GM21360 (cell line): ENCODE results near the gene MRPS18A.
"Not testable (repeated sequence)": the region's sequence is repeated elsewhere in the genome, so short reads cannot be mapped to it uniquely, and the experiment has no call there.

Experiments used
- ATAC-seq: cut with Tn5 transposase; IDR thresholded peaks from one replicate; pipeline ENCODE4 v1.9.1; 2021; ENCODE audit warnings: mild to moderate bottlenecking, moderate library complexity; ENCODE audit not compliant: unreplicated experiment

The MRPS18A gene

DNA sequence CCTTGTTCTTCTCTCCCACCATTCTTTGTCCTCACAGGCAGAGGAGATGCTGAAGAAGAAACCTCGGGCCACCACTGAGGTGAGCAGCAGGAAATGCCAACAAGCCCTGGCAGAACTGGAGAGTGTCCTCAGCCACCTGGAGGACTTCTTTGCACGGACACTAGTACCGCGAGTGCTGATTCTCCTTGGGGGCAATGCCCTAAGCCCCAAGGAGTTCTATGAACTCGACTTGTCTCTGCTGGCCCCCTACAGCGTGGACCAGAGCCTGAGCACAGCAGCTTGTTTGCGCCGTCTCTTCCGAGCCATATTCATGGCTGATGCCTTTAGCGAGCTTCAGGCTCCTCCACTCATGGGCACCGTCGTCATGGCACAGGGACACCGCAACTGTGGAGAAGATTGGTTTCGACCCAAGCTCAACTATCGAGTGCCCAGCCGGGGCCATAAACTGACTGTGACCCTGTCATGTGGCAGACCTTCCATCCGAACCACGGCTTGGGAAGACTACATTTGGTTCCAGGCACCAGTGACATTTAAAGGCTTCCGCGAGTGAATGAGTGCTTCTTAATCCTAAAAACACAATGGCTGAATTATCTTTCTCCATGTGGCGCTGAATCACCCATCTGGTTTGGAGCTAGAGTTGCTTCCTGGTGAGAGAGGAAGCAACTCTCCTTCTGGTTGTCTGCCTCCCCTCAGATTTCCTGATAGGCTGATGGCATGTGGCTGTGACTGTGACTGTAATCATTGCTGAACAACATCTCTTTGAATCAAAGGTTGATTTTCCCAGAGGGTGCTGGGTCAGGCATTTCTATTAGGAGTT lies 47.4 kb downstream of the MRPS18A start:
- no peak for ATAC-seq

DNA sequence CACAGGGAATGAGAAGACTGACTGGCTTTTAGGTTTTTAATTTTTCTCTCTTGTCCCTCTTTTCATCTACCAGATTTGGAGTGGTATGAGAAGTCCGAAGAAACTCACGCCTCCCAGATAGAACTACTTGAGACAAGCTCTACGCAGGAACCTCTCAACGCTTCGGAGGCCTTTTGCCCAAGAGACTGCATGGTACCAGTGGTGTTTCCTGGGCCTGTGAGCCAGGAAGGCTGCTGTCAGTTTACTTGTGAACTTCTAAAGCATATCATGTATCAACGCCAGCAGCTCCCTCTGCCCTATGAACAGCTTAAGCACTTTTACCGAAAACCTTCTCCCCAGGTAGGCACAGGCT lies 51.3 kb downstream of the MRPS18A start:
- no peak for ATAC-seq

DNA sequence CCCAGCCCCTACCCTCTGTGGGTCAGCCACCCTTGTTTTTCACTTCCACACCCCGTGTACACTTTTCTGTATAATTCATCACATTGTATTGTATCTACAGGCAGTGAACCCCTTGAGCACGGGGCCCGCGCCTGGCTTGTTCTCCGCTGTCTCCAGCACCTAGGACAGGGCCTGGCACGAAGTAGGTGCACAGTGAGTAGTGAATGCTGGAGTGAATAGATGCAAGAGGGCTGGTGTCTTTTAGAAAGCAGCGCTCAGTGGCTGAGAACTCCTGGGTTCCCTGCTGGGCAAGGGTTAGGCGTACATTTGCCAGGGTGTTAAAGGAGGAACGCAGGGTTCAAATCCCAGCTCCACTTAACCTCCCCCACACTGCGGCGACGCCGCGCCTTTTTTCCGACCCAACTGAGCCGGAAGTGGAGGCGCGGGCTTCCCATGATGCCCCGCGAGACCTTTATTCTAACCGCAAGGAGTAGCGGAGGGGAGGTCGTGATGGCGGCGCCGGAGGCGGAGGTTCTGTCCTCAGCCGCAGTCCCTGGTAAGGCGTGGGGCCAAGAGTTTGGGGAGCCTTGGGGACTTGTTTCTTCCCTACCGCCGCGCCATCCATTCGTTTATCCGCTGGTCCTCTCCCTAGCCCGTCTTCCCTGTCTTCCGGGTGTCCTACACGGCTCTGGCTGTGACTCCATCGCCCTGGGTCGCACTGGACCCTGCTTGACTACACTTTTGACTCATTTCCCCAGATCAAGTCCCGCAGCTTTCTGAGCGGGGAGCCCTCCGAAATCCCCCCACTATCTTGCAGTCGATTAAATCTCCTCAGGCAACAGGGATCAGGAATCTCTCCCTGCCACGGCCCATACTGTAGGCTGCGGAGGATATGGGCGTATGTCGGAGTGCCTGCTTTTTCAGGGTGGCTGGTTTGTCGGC lies 51.9 kb downstream of the MRPS18A start, which contains the start of gene MAD2L1BP:
MAD2L1BP (plus strand) TSS at position 454 of the 921 bp plus-strand sequence; CDS start at position 490, 36 bp downstream.
- peak; percentile 70 for ATAC-seq

- no peak for ATAC-seq
Measured at GRCh38 chr6:43634702-43635303, 52.8 kb downstream of the MRPS18A start.

GRCh38 chr6:43633002-43633401 lies 54.6 kb downstream of the MRPS18A start:
- ATAC-seq, result not testable (repeated sequence)

GRCh38 chr6:43630980-43631619 lies 56.5 kb downstream of the MRPS18A start:
- no peak for ATAC-seq

DNA sequence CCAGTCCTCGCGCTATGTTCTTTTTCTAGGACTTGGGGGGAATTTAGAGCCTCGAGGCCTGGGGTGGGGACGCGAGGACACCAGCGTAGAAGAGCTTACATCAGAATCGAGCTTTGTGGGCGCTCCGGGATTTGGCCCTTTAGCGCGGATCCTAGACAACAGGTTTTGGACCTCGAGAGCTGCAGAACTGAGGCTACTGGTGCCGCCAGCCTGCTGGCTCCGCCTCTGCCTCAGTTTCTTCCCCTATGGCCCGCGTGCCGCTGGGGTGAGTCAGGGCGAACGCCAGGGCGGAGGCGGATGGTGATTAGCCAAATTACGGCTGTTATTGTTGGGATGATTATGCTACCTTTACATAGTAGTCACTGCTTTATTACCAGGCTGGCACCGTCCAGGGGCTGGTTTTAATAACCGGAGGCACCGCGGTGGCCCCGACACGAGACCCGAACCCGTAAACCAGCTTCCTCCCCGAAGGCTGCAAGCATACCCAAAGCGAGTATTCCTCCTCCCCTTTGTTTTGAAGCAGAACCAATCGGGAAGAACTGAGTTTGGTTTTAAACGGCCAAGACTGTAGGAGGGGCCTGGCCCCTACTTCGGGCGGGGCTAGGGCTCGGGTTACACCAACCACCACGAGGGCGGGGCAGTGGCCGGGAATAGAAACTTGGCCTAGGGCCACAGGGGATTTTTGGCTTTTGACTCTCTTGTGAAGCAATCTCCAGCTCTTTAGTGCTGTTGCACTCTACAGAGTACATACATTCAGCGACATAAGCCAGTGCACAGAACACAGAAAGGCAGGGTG lies 57.9 kb downstream of the MRPS18A start:
- peak; percentile 67 for ATAC-seq

GRCh38 chr6:43629104-43629504 lies 58.5 kb downstream of the MRPS18A start, which contains the start of gene GTPBP2:
TSS of gene GTPBP2 (minus strand) at chr6:43629264. CDS start at chr6:43629162, 102 bp downstream.
- ATAC-seq, result peak; percentile 73

GRCh38 chr6:43628393-43629103 lies 59.0 kb downstream of the MRPS18A start:
- ATAC-seq, result no peak

DNA sequence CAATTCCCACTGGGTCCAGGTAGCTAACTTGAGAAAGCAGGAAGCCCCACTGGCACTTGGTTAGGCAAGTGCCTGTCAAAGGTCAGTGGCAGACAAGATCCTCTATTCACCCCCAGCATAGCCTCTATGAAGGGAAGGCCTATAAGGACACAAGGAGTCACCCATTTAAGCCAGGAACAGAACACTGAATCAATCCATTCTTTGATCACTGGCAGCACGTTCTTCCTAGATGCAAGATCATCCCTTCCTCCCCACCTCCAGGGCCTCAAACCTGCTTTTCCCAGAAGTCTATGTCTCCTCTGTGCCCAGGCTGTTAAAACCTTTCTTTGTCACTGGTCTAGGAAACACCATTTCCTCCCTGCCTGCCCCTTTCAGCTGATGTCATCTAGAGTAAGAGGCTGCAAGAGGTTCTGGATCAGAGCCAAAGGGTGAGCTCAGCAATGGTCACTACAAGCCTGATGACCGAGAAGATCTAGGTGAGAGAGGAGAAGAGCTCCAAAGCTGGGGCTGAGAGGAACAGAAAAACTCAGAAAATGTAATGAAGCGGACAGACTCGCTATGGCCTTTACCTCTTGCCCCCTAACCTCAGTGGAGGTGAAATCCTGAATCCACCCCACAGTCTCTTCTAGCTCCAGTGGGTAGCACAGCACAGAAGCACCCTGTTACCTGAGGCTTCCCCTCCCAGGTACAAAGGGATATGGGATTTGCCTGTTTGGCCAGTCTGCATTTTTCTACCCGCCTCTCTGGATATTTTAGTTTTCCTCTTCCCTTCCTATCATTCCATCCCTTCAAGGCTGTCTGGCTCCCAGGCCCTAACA lies 60.4 kb downstream of the MRPS18A start:
- ATAC-seq, result no peak

DNA sequence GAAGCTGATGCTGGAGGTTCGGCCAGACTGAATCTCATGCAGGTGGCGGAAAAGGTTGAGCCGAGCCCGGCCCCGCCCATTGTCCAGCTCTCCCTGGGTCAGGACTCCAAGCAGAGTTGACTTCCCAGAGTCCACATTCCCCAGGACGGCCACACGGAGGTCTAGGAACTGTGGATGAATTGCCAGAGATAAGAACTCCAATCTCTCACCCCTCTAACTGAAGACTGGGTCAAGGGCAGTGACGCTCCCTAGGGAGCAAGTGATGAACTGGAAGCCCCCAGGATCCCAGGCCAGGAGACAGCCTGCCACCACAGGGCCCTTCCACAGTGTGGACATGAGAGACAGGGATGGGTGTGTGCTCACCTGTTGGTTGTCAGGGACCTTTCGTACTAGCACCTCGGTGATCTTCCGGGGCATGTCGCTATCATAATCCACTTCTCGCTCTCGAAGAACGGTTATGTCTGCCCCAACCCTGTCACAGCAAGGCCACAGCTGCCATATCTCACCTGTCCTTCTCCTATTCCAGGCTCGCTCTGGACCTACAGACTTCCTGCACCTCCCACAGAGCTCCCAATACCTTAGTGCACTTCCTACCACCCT lies 62.1 kb downstream of the MRPS18A start:
- ATAC-seq, result no peak

GRCh38 chr6:43624786-43625288 lies 62.8 kb downstream of the MRPS18A start:
- no peak for ATAC-seq

- no peak for ATAC-seq
Measured at GRCh38 chr6:43623880-43624785, 63.5 kb downstream of the MRPS18A start.

DNA sequence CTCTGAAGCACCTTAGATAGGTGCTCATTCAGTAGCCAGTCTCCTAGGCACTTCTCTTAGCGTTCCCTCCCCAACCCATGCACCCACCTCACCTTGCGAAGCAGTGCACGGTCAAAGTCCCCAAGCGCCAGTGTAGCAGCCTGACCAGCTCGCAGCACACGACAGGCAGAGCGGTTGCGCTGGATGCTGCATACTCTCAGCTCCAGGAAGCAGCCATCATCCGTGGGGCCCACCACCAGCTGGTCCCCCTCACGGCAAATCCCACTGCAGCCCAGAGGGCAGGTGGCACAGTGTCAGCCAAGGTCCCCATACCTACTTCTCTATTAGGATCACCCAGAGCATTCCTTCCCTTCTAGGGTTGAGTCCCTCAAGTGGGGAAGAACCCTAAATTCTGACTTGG lies 65.0 kb downstream of the MRPS18A start:
- no peak for ATAC-seq

- no peak for ATAC-seq
Measured at GRCh38 chr6:43621836-43622180, 65.8 kb downstream of the MRPS18A start.
